Panc1 (cell line): ENCODE results near the gene HCFC1R1. TPM values are rescaled to one million over a fixed set of nuclear protein-coding genes. Genes with fewer than 3 reads are reported as not detected.

Experiments
- ATAC-seq: fragments of 200-7000 bp; cut with Tn5 transposase; 2 replicates; pipeline ENCODE4 v1.9.1; 2020; ENCODE audit warnings: mild to moderate bottlenecking, moderate library complexity
- BruUV-seq: library from RNA; stranded (reverse); fragments of 400-500 nt; replicated peaks from 2 replicates; lab custom pipeline; 2021; lab: Mats Ljungman, UMichigan
- CTCF ChIA-PET: fragments of 300-600 bp; sonication (Branson Sonifier 250); formaldehyde crosslinking; loops from one replicate; lab custom pipeline; 2022; ENCODE audit warnings: antibody characterized with exemption; lab: Charles Lee
- POLR2A ChIA-PET: fragments of 300-600 bp; sonication (Branson Sonifier 250); formaldehyde crosslinking; loops from one replicate; lab custom pipeline; 2022; ENCODE audit warnings: antibody characterized with exemption; lab: Charles Lee
- DNase-seq: peaks from one replicate; pipeline ENCODE4 v3.0.0-alpha.2; 2010; ENCODE audit warnings: low read depth, low spot score
- H3K27ac ChIP-seq: 2 replicates; pipeline ENCODE4 v1.5.1; 2011; ENCODE audit warnings: mild to moderate bottlenecking, low read length, inconsistent platforms
- H3K27me3 ChIP-seq: fragments of 200-500 bp; sonication (Bioruptor generic); 2 replicates; pipeline ENCODE4 v1.6.0; 2014; ENCODE audit warnings: low read length, inconsistent platforms; ENCODE audit not compliant: control insufficient read depth, insufficient read depth
- H3K36me3 ChIP-seq: fragments of 200-500 bp; sonication (Bioruptor generic); 2 replicates; pipeline ENCODE4 v1.5.1; 2014; ENCODE audit warnings: inconsistent platforms, mild to moderate bottlenecking, low read length, moderate library complexity; ENCODE audit not compliant: control insufficient read depth, insufficient read depth
- H3K4me1 ChIP-seq: 2 replicates; pipeline ENCODE4 v1.5.1; 2011; ENCODE audit warnings: inconsistent platforms, mild to moderate bottlenecking, low read length, moderate library complexity; ENCODE audit not compliant: control insufficient read depth, insufficient read depth
- H3K4me3 ChIP-seq, 2 experiments: 2 replicates each; pipeline ENCODE4 v1.5.1; 2011 to 2012; ENCODE audit warnings: low read depth in 2 of 2, low read length in 2 of 2, mild to moderate bottlenecking in 2 of 2, inconsistent platforms in 1 of 2, moderate library complexity in 1 of 2
- H3K9me3 ChIP-seq: fragments of 200-500 bp; sonication (Bioruptor generic); 2 replicates; pipeline ENCODE4 v1.5.1; 2014; ENCODE audit warnings: low read depth, mild to moderate bottlenecking, inconsistent platforms, low read length, moderate library complexity; ENCODE audit not compliant: control insufficient read depth, insufficient read depth
- CTCF ChIP-seq: fragments of 450-650 bp; IDR thresholded peaks from 2 replicates; pipeline ENCODE4 v1.5.1; 2017; ENCODE audit warnings: mild to moderate bottlenecking
- POLR2AphosphoS5 ChIP-seq: IDR thresholded peaks from 2 replicates; pipeline ENCODE4 v1.6.1; 2012; ENCODE audit warnings: mild to moderate bottlenecking, low read depth, low read length, moderate library complexity
- SIN3A ChIP-seq: IDR thresholded peaks from 2 replicates; pipeline ENCODE4 v1.6.1; 2012; ENCODE audit warnings: low read depth, mild to moderate bottlenecking, low read length, moderate library complexity, borderline replicate concordance; ENCODE audit not compliant: insufficient read depth
- TCF7L2 ChIP-seq: IDR thresholded peaks from 2 replicates; pipeline ENCODE4 v1.6.1; 2011; ENCODE audit warnings: mild to moderate bottlenecking, low read depth, low read length, inconsistent platforms
- in situ Hi-C: cut with HindIII; loops from 2 replicates; pipeline ENCODE4 v1.10.0; 2016; ENCODE audit warnings: low sequenced_read_pairs, low pct_unique_long_range_greater_than_20kb
- intact Hi-C: fragments of 100-400 bp; cut with micrococcal nuclease; formaldehyde crosslinking; loops from one replicate; pipeline ENCODE4 v1.10.0; 2022; ENCODE audit not compliant: unreplicated experiment
- total RNA-seq: library from RNA; stranded (reverse); gene quantifications from one replicate; pipeline ENCODE4 v1.2.1, GENCODE V29; 2021; ENCODE audit not compliant: unreplicated experiment
- TF ChIP-seq, protein P1 (sequence below), 2 experiments: IDR thresholded peaks; 2 replicates each; pipeline ENCODE4 v1.6.1; 2011 to 2012; ENCODE audit warnings: low read depth in 2 of 2, control low read depth in 1 of 2, low read length in 1 of 2, mild to moderate bottlenecking in 1 of 2, moderate library complexity in 1 of 2; ENCODE audit not compliant: insufficient read depth in 1 of 2

HCFC1R1 gene
- total RNA-seq, 1 experiment from 2014 or later = 67.3 TPM

DNA sequence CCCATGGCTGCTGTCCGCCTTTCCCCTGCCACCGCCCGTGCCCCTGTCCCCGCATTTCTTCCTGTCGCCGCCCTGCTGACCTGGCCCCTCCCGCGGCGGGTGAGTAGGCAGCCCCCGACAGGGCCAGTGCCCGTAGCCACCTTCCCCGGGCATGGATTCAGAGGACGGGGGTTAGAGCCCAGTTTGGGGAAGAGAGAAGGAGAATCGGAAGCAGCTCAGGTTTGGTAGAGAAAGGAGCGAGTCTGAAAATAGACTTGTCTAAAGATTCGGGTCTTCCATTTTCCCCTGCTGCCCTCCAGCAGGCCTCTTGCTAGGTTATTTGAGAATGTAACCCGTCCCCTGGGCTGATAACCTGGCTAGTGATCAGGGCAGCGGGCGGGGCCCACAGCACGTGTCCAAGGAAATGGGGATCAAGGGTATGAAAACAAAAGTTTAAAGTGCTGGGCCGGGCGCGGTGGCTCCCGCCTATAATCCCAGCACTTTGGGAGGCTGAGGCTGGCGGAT, 18.9 kb downstream of the HCFC1R1 start:
- in situ Hi-C loops = no loop called here
- H3K36me3 ChIP-seq = no peaks in the 10 kb centered on the region
- peak overlapping the region; percentile 64 to 87 for H3K4me3 ChIP-seq
- ChIA-PET POLR2A (interaction anchor here (0.6 kb wide), 2 partner anchors 20 to 29 kb away, joined by 3 to 4 read pairs; no protein-coding TSS in a partner anchor), CTCF (interaction anchor here (0.6 kb wide), 1 partner anchor 27 kb away, joined by 3 read pairs; no protein-coding TSS in a partner anchor)
- peaks cover 29% of the 10 kb centered on the region for H3K4me1 ChIP-seq
- TF ChIP-seq, protein P1, sequence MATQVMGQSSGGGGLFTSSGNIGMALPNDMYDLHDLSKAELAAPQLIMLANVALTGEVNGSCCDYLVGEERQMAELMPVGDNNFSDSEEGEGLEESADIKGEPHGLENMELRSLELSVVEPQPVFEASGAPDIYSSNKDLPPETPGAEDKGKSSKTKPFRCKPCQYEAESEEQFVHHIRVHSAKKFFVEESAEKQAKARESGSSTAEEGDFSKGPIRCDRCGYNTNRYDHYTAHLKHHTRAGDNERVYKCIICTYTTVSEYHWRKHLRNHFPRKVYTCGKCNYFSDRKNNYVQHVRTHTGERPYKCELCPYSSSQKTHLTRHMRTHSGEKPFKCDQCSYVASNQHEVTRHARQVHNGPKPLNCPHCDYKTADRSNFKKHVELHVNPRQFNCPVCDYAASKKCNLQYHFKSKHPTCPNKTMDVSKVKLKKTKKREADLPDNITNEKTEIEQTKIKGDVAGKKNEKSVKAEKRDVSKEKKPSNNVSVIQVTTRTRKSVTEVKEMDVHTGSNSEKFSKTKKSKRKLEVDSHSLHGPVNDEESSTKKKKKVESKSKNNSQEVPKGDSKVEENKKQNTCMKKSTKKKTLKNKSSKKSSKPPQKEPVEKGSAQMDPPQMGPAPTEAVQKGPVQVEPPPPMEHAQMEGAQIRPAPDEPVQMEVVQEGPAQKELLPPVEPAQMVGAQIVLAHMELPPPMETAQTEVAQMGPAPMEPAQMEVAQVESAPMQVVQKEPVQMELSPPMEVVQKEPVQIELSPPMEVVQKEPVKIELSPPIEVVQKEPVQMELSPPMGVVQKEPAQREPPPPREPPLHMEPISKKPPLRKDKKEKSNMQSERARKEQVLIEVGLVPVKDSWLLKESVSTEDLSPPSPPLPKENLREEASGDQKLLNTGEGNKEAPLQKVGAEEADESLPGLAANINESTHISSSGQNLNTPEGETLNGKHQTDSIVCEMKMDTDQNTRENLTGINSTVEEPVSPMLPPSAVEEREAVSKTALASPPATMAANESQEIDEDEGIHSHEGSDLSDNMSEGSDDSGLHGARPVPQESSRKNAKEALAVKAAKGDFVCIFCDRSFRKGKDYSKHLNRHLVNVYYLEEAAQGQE (IDR thresholded peaks at IDR 0.05; ENCODE audit: insufficient read depth in 1 of 2, low read depth in 2 of 2, low read length in 1 of 2) = no peak
- TF ChIP-seq POLR2AphosphoS5 = peak; percentile 42; the same call in 1 of the 2 replicates
- intact Hi-C loops = no loop called here
- no peak for DNase-seq
- no peaks in the 10 kb centered on the region for H3K27me3 ChIP-seq
- peak overlapping the region; percentile 91 for H3K27ac ChIP-seq
- peak; percentile 46 for ATAC-seq
- no TSS peak for BruUV-seq
- H3K9me3 ChIP-seq = no peaks in the 10 kb centered on the region

- no peaks in the 10 kb centered on the region for H3K27me3 ChIP-seq
- no peak for DNase-seq
- no TSS peak for BruUV-seq
- intact Hi-C loops (no loop called here), in situ Hi-C loops (no loop called here)
- CTCF ChIA-PET = interaction anchor here (0.7 to 1.2 kb wide), 4 partner anchors 16 to 27 kb away, joined by 3 to 11 read pairs (median 4); partner anchors contain the start of gene TNFRSF12A
- POLR2A ChIA-PET = interaction anchor here (0.6 kb wide), 2 partner anchors 20 to 29 kb away, joined by 3 to 4 read pairs; no protein-coding TSS in a partner anchor
- TF ChIP-seq CTCF (no peak), POLR2AphosphoS5 (no peak), SIN3A (no peak), TCF7L2 (no peak)
- TF ChIP-seq, protein P1 (IDR thresholded peaks at IDR 0.05; ENCODE audit: insufficient read depth in 1 of 2, low read depth in 2 of 2, low read length in 1 of 2) = no peak
- ATAC-seq = peak; percentile 60
- no peaks in the 10 kb centered on the region for H3K9me3 ChIP-seq
- peak overlapping the region in 1 of 2 experiments; percentile 18; a peak in 3 of 4 replicates for H3K4me3 ChIP-seq
- no peaks in the 10 kb centered on the region for H3K36me3 ChIP-seq
- no peak overlapping the region for H3K27ac ChIP-seq
- H3K4me1 ChIP-seq = peaks cover 25% of the 10 kb centered on the region
Observed at GRCh38 chr16:3004319-3004718, 19.4 kb downstream of the HCFC1R1 start.
